ENCODE data around the gene SLC25A6.

DNA sequence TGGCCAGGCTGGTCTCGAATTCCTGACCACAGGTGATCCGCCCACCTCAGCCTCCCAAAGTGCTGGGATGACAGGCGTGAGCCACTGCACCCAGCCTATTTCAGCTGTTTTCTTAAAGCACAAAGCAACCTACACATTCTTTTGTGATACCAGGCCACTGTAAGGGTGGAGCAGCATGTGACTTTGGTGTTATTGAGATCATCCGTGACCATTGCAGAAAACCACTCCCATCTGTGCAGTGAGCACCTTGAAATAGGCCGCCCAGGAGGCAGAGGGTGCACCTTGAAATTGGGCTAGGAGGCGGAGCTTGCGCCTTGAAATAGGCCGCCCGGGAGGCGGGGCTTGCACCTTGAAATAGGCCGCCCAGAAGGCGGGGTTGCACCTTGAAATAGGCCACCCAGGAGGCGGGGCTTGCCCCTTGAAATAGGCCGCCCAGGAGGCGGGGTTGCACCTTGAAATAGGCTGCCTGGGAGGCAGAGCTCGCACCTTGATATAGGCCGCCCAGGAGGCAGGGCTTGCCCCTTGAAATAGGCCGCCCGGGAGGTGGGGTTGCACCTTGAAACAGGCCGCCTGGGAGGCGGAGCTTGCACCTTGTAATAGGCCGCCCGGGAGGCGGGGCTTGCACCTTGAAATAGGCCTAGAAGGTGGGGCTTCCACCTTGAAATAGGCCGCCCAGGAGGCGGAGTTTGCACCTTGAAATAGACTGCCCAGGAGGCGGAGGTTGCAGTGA lies 9.0 kb upstream of the SLC25A6 start:
- TF ChIP-seq POLR2A (IDR thresholded peaks at IDR 0.05; ENCODE audit: low read depth, low read length) (no peak), POLR2AphosphoS5 (IDR thresholded peaks at IDR 0.05; ENCODE audit: insufficient read depth, low read depth, low read length) (no peak), EZH2 (IDR thresholded peaks at IDR 0.05; ENCODE audit: borderline replicate concordance, low read depth, low read length, severe bottlenecking) (no peak), CTCF (IDR thresholded peaks at IDR 0.05; ENCODE audit: extremely low read depth in 1 of 2, insufficient read depth in 1 of 2, low read depth in 1 of 2, low read length in 2 of 2) (no peak), MAX (IDR thresholded peaks at IDR 0.05; ENCODE audit: insufficient read depth, insufficient read length) (no peak)

All from endothelial cell of umbilical vein (primary cell).